ENCODE measurements around the gene MACROD2. TPM values are rescaled to one million over a fixed set of nuclear protein-coding genes. Genes with fewer than 3 reads are reported as not detected.

MACROD2 gene
- total RNA-seq, 1 experiment from 2014 or later: 3.1 TPM

GRCh38 chr20:14491436-14491835, 496.1 kb downstream of the MACROD2 start:
- no peak for TF ChIP-seq CTCF (IDR thresholded peaks at IDR 0.05; ENCODE audit: unreplicated experiment)
- Mint-ChIP-seq H3K9me3 (ENCODE audit: unreplicated experiment) (no peaks in the 10 kb centered on the region), H3K4me1 (ENCODE audit: insufficient read depth, unreplicated experiment) (no peaks in the 10 kb centered on the region), H3K4me3 (ENCODE audit: unreplicated experiment) (no peak overlapping the region), H3K27me3 (ENCODE audit: insufficient read depth, unreplicated experiment) (no peaks in the 10 kb centered on the region), H3K36me3 (ENCODE audit: insufficient read depth, unreplicated experiment) (no peaks in the 10 kb centered on the region), H3K27ac (ENCODE audit: low read depth, unreplicated experiment) (no peak overlapping the region)
- ChIA-PET CTCF (interaction anchor here (0.8 kb wide), 1 partner anchor 13 kb away, joined by 3 read pairs; no protein-coding TSS in a partner anchor), POLR2A (no interaction called here)
- no TSS peak for BruUV-seq (replicated peaks)
- intact Hi-C loops (cut with micrococcal nuclease): no loop called here
- DNase-seq (ENCODE audit: unreplicated experiment): no peak

- Mint-ChIP-seq H3K36me3 (ENCODE audit: insufficient read depth, unreplicated experiment) (no peaks in the 10 kb centered on the region), H3K4me1 (ENCODE audit: insufficient read depth, unreplicated experiment) (no peaks in the 10 kb centered on the region), H3K27ac (ENCODE audit: low read depth, unreplicated experiment) (no peak overlapping the region), H3K9me3 (ENCODE audit: unreplicated experiment) (no peaks in the 10 kb centered on the region), H3K27me3 (ENCODE audit: insufficient read depth, unreplicated experiment) (no peaks in the 10 kb centered on the region), H3K4me3 (ENCODE audit: unreplicated experiment) (no peak overlapping the region)
- CTCF ChIA-PET: no interaction called here
- intact Hi-C loops (cut with micrococcal nuclease): no loop called here
- TF ChIP-seq CTCF (IDR thresholded peaks at IDR 0.05; ENCODE audit: unreplicated experiment): no peak
- DNase-seq (ENCODE audit: unreplicated experiment): no peak
- POLR2A ChIA-PET: interaction anchor here (0.5 to 1.6 kb wide), 5 partner anchors 9 to 156 kb away, joined by 3 to 4 read pairs (median 3); partner anchors contain the start of gene FLRT3
- no TSS peak for BruUV-seq (replicated peaks)
Measured at GRCh38 chr20:14493408-14493807, 498.1 kb downstream of the MACROD2 start.

- no peaks in the 10 kb centered on the region for H3K27me3 Mint-ChIP-seq (ENCODE audit: insufficient read depth, unreplicated experiment)
- intact Hi-C loops (cut with micrococcal nuclease): no loop called here
- H3K4me3 Mint-ChIP-seq (ENCODE audit: unreplicated experiment): no peak overlapping the region
- no TSS peak for BruUV-seq (replicated peaks)
- H3K4me1 Mint-ChIP-seq (ENCODE audit: insufficient read depth, unreplicated experiment): no peaks in the 10 kb centered on the region
- DNase-seq (ENCODE audit: unreplicated experiment): no peak
- no peaks in the 10 kb centered on the region for H3K9me3 Mint-ChIP-seq (ENCODE audit: unreplicated experiment)
- CTCF ChIA-PET: no interaction called here
- H3K36me3 Mint-ChIP-seq (ENCODE audit: insufficient read depth, unreplicated experiment): no peaks in the 10 kb centered on the region
- no peak for TF ChIP-seq CTCF (IDR thresholded peaks at IDR 0.05; ENCODE audit: unreplicated experiment)
- POLR2A ChIA-PET: interaction anchor here (1.6 kb wide), 1 partner anchor 157 kb away, joined by 3 read pairs; the partner anchor contains the start of gene FLRT3
- no peak overlapping the region for H3K27ac Mint-ChIP-seq (ENCODE audit: low read depth, unreplicated experiment)
Measured at GRCh38 chr20:14494355-14494754, 499.0 kb downstream of the MACROD2 start.

- POLR2A ChIA-PET: interaction anchor here (1.2 to 1.4 kb wide), 3 partner anchors 8 to 12 kb away, joined by 3 read pairs; no protein-coding TSS in a partner anchor
- Mint-ChIP-seq H3K9me3 (ENCODE audit: unreplicated experiment) (no peaks in the 10 kb centered on the region), H3K27me3 (ENCODE audit: insufficient read depth, unreplicated experiment) (no peaks in the 10 kb centered on the region), H3K4me3 (ENCODE audit: unreplicated experiment) (no peak overlapping the region), H3K4me1 (ENCODE audit: insufficient read depth, unreplicated experiment) (no peaks in the 10 kb centered on the region), H3K27ac (ENCODE audit: low read depth, unreplicated experiment) (no peak overlapping the region), H3K36me3 (ENCODE audit: insufficient read depth, unreplicated experiment) (no peaks in the 10 kb centered on the region)
- BruUV-seq (replicated peaks): no TSS peak
- CTCF ChIA-PET: no interaction called here
- TF ChIP-seq CTCF (IDR thresholded peaks at IDR 0.05; ENCODE audit: unreplicated experiment): no peak
- intact Hi-C loops (cut with micrococcal nuclease): no loop called here
- no peak for DNase-seq (ENCODE audit: unreplicated experiment)
Measured at GRCh38 chr20:14495066-14495465, 499.8 kb downstream of the MACROD2 start.

Measured in MCF 10A (cell line).